ENCODE measurements around the gene ARHGEF17.

- no peak for TF ChIP-seq POLR2A (IDR thresholded peaks at IDR 0.05; ENCODE audit: low read length)
- TF ChIP-seq GATA1 (IDR thresholded peaks at IDR 0.05; ENCODE audit: low read depth, low read length): no peak
Measured at GRCh38 chr11:73394416-73395296, 86.6 kb downstream of the ARHGEF17 start.

Data from erythroblast (primary cell).